ENCODE measurements around the gene RUVBL2.

RUVBL2 gene

DNA sequence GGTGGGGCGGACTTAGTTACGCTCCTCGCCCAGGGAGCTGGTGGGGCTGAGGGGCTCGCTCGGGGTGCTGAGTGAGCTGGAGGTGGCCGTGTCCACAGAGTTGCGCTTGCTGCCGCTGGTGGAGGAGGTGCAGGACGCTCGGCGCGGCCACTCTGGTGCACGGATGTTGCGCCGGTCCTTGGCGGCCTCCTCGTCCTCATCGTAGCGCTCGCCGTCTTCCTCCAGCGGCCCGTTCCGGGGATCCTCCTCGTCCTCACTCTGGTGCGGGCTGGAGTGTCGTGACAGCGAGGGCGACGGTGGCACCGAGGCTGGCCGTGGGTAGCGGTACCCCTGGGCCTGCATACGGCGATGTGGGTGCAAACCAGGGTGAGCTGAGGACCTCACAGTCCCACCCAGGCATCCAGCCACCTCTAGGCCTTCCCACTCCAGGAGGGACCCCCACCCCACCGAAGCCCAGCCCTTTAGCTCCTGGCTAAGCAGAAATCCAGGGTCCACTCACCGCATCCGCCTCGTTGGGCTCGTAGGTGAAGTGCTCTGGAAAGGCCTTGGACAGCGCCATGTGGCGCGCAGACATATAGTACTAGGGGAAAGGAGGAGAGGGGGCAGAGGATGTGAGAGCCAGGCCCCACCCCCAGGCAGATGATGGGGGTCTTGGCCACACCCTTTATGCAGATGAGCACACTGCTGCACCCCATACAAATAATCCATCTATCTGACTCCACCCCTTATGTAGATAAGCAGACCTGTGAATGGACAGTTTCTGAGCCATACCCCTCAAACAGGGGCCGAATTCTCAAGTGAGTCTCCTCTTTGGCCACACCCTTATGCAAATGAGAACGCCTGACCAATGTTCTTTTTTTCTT, 24.2 kb upstream of the RUVBL2 start:
- H3K36me3 ChIP-seq (ENCODE audit: control insufficient read depth in 1 of 2, insufficient read depth in 2 of 2, low read length in 2 of 2), result peaks cover 23 to 49% of the 10 kb centered on the region in 2 donors
- H3K27ac ChIP-seq (ENCODE audit: low read depth, low read length), result no peak overlapping the region
- H3K9me3 ChIP-seq (ENCODE audit: control insufficient read depth in 1 of 2, low read length in 2 of 2), result no peaks in the 10 kb centered on the region
- no peaks in the 10 kb centered on the region for H3K27me3 ChIP-seq (ENCODE audit: control insufficient read depth in 1 of 2, insufficient read depth in 2 of 2, low read length in 2 of 2)
- H3K4me3 ChIP-seq (ENCODE audit: low read depth in 1 of 2, low read length in 2 of 2), result no peak overlapping the region
- H3K4me1 ChIP-seq (ENCODE audit: control insufficient read depth in 1 of 2, insufficient read depth in 2 of 2, low read length in 2 of 2), result peaks cover 10 to 22% of the 10 kb centered on the region in 2 donors
- H3K9ac ChIP-seq (ENCODE audit: low read depth in 1 of 2, low read length in 2 of 2), result no peak overlapping the region

DNA sequence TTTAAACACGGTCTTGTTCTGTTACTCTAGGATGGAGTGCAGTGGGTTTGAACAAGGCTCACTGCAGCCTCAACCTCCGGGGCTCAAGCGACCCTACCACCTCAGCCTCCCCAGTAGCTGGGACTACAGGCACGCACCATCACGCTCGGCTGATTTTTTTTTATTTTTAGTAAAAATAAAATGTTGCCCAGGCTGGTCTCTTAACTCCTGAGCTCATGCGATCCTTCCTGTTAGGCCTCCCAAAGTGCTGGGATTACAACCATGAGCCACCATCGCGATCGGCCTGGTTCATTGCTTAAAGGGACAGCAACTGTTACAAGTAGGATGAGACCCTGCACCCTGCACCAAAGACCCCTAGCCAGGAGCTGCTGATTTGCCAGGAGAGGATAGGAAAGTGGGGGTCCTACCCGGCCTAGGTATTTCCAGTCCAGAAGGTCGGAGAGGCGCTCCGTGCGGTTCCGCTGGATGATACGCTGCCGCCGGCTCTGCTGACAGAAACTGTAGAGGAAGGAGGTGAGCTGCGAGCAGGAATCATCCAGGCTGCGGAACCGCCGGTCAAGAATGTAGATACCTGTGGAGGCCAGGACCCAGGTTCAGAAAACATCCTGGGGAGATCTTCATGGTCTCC, 23.4 kb upstream of the RUVBL2 start:
- H3K9me3 ChIP-seq (ENCODE audit: control insufficient read depth in 1 of 2, low read length in 2 of 2), result no peaks in the 10 kb centered on the region
- no peaks in the 10 kb centered on the region for H3K27me3 ChIP-seq (ENCODE audit: control insufficient read depth in 1 of 2, insufficient read depth in 2 of 2, low read length in 2 of 2)
- no peak overlapping the region for H3K4me3 ChIP-seq (ENCODE audit: low read depth in 1 of 2, low read length in 2 of 2)
- H3K4me1 ChIP-seq (ENCODE audit: control insufficient read depth in 1 of 2, insufficient read depth in 2 of 2, low read length in 2 of 2), result peaks cover 7 to 20% of the 10 kb centered on the region in 2 donors
- no peak overlapping the region for H3K27ac ChIP-seq (ENCODE audit: low read depth, low read length)
- H3K36me3 ChIP-seq (ENCODE audit: control insufficient read depth in 1 of 2, insufficient read depth in 2 of 2, low read length in 2 of 2), result peaks cover 24 to 50% of the 10 kb centered on the region in 2 donors
- no peak overlapping the region for H3K9ac ChIP-seq (ENCODE audit: low read depth in 1 of 2, low read length in 2 of 2)

DNA sequence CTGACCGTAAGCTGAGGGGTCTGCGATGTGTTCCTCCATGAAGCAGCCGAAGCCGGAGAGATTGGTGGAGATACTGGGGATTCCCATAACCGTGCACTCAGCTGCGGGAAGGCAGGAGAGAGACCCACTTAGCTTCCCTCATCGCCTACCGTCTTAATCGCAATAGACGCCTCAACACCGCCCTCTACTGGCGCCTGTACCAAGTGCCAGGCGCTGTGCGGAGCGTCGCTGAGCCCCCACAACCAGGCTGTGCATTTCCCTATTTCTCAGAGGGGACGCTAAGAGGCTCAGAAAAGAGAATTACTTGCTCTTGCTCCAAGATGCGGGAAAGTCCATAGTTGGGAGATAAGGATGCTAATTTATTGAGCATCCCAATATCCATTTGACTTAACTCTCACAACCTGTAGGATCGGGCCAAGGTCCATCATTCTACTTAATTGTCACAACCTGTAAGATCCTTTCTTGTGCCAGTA, 22.7 kb upstream of the RUVBL2 start:
- Histone ChIP-seq H3K4me1 (ENCODE audit: control insufficient read depth in 1 of 2, insufficient read depth in 2 of 2, low read length in 2 of 2) (peaks cover 7 to 18% of the 10 kb centered on the region in 2 donors), H3K27me3 (ENCODE audit: control insufficient read depth in 1 of 2, insufficient read depth in 2 of 2, low read length in 2 of 2) (no peaks in the 10 kb centered on the region), H3K4me3 (ENCODE audit: low read depth in 1 of 2, low read length in 2 of 2) (no peak overlapping the region), H3K9me3 (ENCODE audit: control insufficient read depth in 1 of 2, low read length in 2 of 2) (no peaks in the 10 kb centered on the region), H3K27ac (ENCODE audit: low read depth, low read length) (no peak overlapping the region), H3K36me3 (ENCODE audit: control insufficient read depth in 1 of 2, insufficient read depth in 2 of 2, low read length in 2 of 2) (peaks cover 24 to 48% of the 10 kb centered on the region in 2 donors), H3K9ac (ENCODE audit: low read depth in 1 of 2, low read length in 2 of 2) (no peak overlapping the region)

DNA sequence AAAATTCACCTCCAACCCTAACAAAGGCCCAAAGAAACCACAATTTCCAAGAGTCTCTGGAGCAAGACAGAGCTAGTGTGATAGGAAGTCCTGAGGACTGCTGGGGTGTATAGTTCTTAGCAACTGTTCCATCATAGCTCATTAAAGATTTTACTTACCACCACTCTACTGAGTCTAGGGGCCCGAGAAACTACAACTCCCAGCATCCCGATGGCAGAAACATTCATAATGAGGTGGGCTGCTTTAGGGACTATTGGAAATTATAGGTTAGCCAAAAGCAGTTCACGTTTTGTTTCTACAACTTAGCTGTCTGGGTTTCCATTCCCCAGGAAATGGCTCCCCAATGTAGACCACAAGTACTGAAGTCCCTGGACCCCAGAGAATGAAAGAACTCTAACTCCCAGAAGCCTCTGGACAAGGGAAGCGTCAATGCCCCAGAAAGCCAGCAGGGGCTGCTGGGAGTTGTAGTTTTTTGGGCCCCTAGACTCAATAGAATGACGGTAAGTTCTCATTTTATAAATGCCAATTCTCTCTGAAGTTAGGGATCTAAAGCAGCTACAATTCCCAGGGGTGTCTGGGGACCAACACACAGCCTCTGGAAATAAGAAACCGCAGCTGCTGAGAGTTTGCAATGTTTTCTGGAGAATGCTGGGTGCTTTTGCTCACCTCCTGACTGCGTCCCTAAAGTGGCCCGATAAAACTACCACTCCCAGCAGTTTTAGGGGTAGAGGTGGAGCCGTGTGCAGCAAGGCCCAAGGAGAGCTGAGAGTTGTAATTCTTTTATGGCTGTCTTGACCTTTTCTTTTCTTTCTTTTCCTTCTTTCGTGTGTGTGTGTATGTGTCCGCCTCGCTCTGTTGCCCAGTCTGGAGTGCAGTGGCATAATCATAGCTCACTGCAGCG, 17.5 kb upstream of the RUVBL2 start:
- H3K4me1 ChIP-seq (ENCODE audit: control insufficient read depth in 1 of 2, insufficient read depth in 2 of 2, low read length in 2 of 2), result no peaks in the 10 kb centered on the region
- H3K36me3 ChIP-seq (ENCODE audit: control insufficient read depth in 1 of 2, insufficient read depth in 2 of 2, low read length in 2 of 2), result peaks cover 15 to 29% of the 10 kb centered on the region in 2 donors
- H3K9me3 ChIP-seq (ENCODE audit: control insufficient read depth in 1 of 2, low read length in 2 of 2), result no peaks in the 10 kb centered on the region
- H3K4me3 ChIP-seq (ENCODE audit: low read depth in 1 of 2, low read length in 2 of 2), result no peak overlapping the region
- no peak overlapping the region for H3K9ac ChIP-seq (ENCODE audit: low read depth in 1 of 2, low read length in 2 of 2)
- H3K27me3 ChIP-seq (ENCODE audit: control insufficient read depth in 1 of 2, insufficient read depth in 2 of 2, low read length in 2 of 2), result no peaks in the 10 kb centered on the region
- no peak overlapping the region for H3K27ac ChIP-seq (ENCODE audit: low read depth, low read length)

DNA sequence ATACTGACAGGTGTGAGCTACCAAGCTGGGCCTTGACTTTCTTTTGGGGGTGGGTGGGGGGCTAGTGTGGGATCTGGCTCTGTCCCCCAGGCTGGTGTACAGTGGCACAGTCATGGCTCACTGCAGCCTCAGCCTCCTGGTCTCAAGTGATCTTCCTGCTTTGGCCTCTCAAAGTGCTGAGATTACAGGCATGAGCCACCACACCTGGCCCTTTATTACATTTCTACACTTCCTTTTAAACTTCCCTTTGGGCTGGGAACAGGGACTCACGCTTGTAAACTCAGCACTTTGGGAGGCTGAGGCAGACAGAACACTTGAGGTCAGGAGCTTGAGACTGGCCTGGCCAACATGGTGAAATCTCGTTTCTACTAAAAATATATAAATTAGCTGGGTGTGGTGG, 16.6 kb upstream of the RUVBL2 start:
- no peaks in the 10 kb centered on the region for H3K27me3 ChIP-seq (ENCODE audit: control insufficient read depth in 1 of 2, insufficient read depth in 2 of 2, low read length in 2 of 2)
- no peaks in the 10 kb centered on the region for H3K9me3 ChIP-seq (ENCODE audit: control insufficient read depth in 1 of 2, low read length in 2 of 2)
- no peak overlapping the region for H3K4me3 ChIP-seq (ENCODE audit: low read depth in 1 of 2, low read length in 2 of 2)
- H3K4me1 ChIP-seq (ENCODE audit: control insufficient read depth in 1 of 2, insufficient read depth in 2 of 2, low read length in 2 of 2), result no peaks in the 10 kb centered on the region
- no peak overlapping the region for H3K9ac ChIP-seq (ENCODE audit: low read depth in 1 of 2, low read length in 2 of 2)
- peaks cover 18 to 37% of the 10 kb centered on the region in 2 donors for H3K36me3 ChIP-seq (ENCODE audit: control insufficient read depth in 1 of 2, insufficient read depth in 2 of 2, low read length in 2 of 2)
- no peak overlapping the region for H3K27ac ChIP-seq (ENCODE audit: low read depth, low read length)

DNA sequence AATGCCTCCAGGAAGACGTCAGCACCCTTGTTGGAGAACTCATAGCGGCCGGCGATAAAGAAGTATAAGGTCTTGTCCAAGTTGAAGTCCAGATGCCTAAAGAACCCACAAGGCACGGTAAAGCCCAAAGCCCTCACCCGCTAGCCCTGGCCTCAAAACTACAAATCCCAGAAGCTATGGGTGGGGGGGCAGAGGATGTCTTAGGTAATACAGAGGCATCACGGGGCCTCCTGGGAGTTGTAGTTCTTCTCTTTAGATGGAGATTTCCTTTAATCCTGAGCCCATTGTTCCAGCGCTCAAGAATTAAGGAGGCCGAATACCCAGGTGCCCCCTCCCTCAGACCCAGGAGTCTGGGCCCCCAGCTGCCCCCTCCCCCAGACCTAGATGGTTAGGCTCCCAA, 11.4 kb upstream of the RUVBL2 start:
- peaks cover 16 to 46% of the 10 kb centered on the region in 2 donors for H3K36me3 ChIP-seq (ENCODE audit: control insufficient read depth in 1 of 2, insufficient read depth in 2 of 2, low read length in 2 of 2)
- no peaks in the 10 kb centered on the region for H3K27me3 ChIP-seq (ENCODE audit: control insufficient read depth in 1 of 2, insufficient read depth in 2 of 2, low read length in 2 of 2)
- peaks cover 3 to 4% of the 10 kb centered on the region in 2 donors for H3K4me1 ChIP-seq (ENCODE audit: control insufficient read depth in 1 of 2, insufficient read depth in 2 of 2, low read length in 2 of 2)
- H3K9ac ChIP-seq (ENCODE audit: low read depth in 1 of 2, low read length in 2 of 2), result no peak overlapping the region
- H3K27ac ChIP-seq (ENCODE audit: low read depth, low read length), result no peak overlapping the region
- H3K4me3 ChIP-seq (ENCODE audit: low read depth in 1 of 2, low read length in 2 of 2), result no peak overlapping the region
- H3K9me3 ChIP-seq (ENCODE audit: control insufficient read depth in 1 of 2, low read length in 2 of 2), result no peaks in the 10 kb centered on the region

DNA sequence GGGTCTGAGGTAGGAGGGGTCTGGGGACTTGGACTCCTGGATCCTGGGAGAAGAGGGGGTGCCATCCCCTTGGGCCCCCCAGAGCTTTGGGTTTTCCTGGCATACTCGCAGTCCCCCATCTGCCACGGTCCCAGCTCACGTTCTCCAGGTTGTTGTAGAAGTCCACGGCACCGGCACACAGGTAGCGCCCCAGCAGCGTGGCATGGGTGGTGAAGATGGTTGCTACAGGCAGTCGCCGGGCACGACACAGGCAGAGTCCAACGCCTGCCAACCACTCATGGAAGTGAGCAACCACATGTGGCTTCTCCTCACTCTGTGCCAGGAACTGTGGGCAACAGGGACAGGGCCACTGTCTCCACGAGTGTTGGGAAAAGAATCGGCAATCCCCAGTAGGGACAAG, 8.0 kb upstream of the RUVBL2 start:
- H3K36me3 ChIP-seq (ENCODE audit: control insufficient read depth in 1 of 2, insufficient read depth in 2 of 2, low read length in 2 of 2), result peaks cover 19 to 61% of the 10 kb centered on the region in 2 donors
- H3K4me1 ChIP-seq (ENCODE audit: control insufficient read depth in 1 of 2, insufficient read depth in 2 of 2, low read length in 2 of 2), result peaks cover 3 to 4% of the 10 kb centered on the region in 2 donors
- no peaks in the 10 kb centered on the region for H3K9me3 ChIP-seq (ENCODE audit: control insufficient read depth in 1 of 2, low read length in 2 of 2)
- H3K9ac ChIP-seq (ENCODE audit: low read depth in 1 of 2, low read length in 2 of 2), result no peak overlapping the region
- no peak overlapping the region for H3K4me3 ChIP-seq (ENCODE audit: low read depth in 1 of 2, low read length in 2 of 2)
- no peaks in the 10 kb centered on the region for H3K27me3 ChIP-seq (ENCODE audit: control insufficient read depth in 1 of 2, insufficient read depth in 2 of 2, low read length in 2 of 2)
- no peak overlapping the region for H3K27ac ChIP-seq (ENCODE audit: low read depth, low read length)

DNA sequence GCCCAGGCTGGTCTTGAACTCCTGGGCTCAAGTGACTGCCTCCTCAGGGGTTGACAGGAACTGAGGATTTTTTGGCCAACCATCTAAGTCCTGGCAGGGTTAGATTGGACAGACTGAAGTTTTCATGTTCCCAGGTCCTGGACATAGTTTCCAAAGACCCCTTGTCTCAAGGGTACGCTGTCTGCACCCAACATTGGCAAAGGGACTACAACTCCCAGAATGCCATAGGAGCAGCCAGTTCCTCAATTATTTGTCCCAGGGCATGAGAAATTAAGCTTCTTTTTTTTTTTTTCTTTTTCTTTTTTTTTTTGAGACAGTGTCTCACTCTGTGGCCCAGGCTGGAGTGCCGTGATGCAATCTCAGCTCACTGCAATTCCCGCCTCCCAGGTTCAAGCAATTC, 7.5 kb upstream of the RUVBL2 start:
- no peak overlapping the region for H3K4me3 ChIP-seq (ENCODE audit: low read depth in 1 of 2, low read length in 2 of 2)
- no peaks in the 10 kb centered on the region for H3K27me3 ChIP-seq (ENCODE audit: control insufficient read depth in 1 of 2, insufficient read depth in 2 of 2, low read length in 2 of 2)
- H3K27ac ChIP-seq (ENCODE audit: low read depth, low read length), result no peak overlapping the region
- H3K36me3 ChIP-seq (ENCODE audit: control insufficient read depth in 1 of 2, insufficient read depth in 2 of 2, low read length in 2 of 2), result peaks cover 19 to 61% of the 10 kb centered on the region in 2 donors
- H3K9ac ChIP-seq (ENCODE audit: low read depth in 1 of 2, low read length in 2 of 2), result no peak overlapping the region
- peaks cover 5 to 8% of the 10 kb centered on the region in 2 donors for H3K4me1 ChIP-seq (ENCODE audit: control insufficient read depth in 1 of 2, insufficient read depth in 2 of 2, low read length in 2 of 2)
- no peaks in the 10 kb centered on the region for H3K9me3 ChIP-seq (ENCODE audit: control insufficient read depth in 1 of 2, low read length in 2 of 2)

DNA sequence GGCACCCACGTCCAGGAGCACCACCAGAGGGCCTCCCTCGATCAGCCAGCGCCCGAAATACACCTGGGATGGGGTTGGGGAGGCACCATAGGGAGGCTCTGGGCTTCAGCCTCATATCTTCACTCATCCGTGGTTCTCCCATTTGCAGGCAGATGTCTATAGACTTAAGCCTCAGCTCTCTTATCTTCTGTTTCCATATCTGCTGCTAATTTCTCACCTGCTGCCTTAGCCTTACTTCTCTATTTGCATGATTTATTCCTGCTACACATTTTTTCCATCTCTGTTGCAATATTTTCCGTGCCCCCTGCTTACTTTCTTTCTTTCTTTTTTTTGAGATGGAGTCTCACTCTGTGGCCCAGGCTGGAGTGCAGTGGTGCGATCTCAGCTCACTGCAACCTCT, 6.4 kb upstream of the RUVBL2 start:
- peaks cover 14 to 18% of the 10 kb centered on the region in 2 donors for H3K4me1 ChIP-seq (ENCODE audit: control insufficient read depth in 1 of 2, insufficient read depth in 2 of 2, low read length in 2 of 2)
- peaks cover 15 to 51% of the 10 kb centered on the region in 2 donors for H3K36me3 ChIP-seq (ENCODE audit: control insufficient read depth in 1 of 2, insufficient read depth in 2 of 2, low read length in 2 of 2)
- H3K4me3 ChIP-seq (ENCODE audit: low read depth in 1 of 2, low read length in 2 of 2), result no peak overlapping the region

More for the DNA sequence above, 6.4 kb upstream of the RUVBL2 start:
- Histone ChIP-seq H3K27ac (ENCODE audit: low read depth, low read length) (no peak overlapping the region), H3K27me3 (ENCODE audit: control insufficient read depth in 1 of 2, insufficient read depth in 2 of 2, low read length in 2 of 2) (no peaks in the 10 kb centered on the region), H3K9ac (ENCODE audit: low read depth in 1 of 2, low read length in 2 of 2) (no peak overlapping the region), H3K9me3 (ENCODE audit: control insufficient read depth in 1 of 2, low read length in 2 of 2) (no peaks in the 10 kb centered on the region)
